Tibial artery (tissue), 4 donors: ENCODE results near the gene SUV39H2.

Source experiments
- DNase-seq, 2 donors: peaks; one replicate each; pipeline ENCODE4 v3.0.0-alpha.2; 2019
- H3K27ac ChIP-seq, 2 donors: fragments of 200-600 bp; sonication (generic) in 1 of 2; 1 replicate in 1 of 2; 2 replicates in 1 of 2; pipeline ENCODE4 v1.5.1; 2018 to 2019; ENCODE audit warnings: mild to moderate bottlenecking in 1 of 2
- H3K27me3 ChIP-seq, 2 donors: fragments of 200-600 bp; sonication (generic) in 1 of 2; one replicate each; pipeline versions ENCODE4 v1.5.1 to v1.6.0; 2016 to 2019
- H3K36me3 ChIP-seq, 3 donors: fragments of 200-600 bp; sonication (generic) in 2 of 3; one replicate each; pipeline ENCODE4 v1.5.1; 2016 to 2019; ENCODE audit warnings: mild to moderate bottlenecking in 2 of 3
- H3K4me1 ChIP-seq, 4 donors: fragments of 200-600 bp; sonication (generic) in 2 of 4; 1 replicate in 3 of 4; 2 replicates in 1 of 4; pipeline ENCODE4 v1.5.1; 2016 to 2019
- H3K4me3 ChIP-seq, 2 donors: fragments of 200-600 bp; sonication (generic) in 1 of 2; 1 replicate in 1 of 2; 2 replicates in 1 of 2; pipeline ENCODE4 v1.5.1; 2018 to 2019; ENCODE audit warnings: mild to moderate bottlenecking in 2 of 2
- H3K9me3 ChIP-seq, 3 donors: fragments of 200-600 bp; sonication (generic) in 1 of 3; one replicate each; pipeline ENCODE4 v1.5.1; 2016 to 2019
- intact Hi-C: fragments of 100-400 bp; cut with DNase I; formaldehyde crosslinking; loops from one replicate; pipeline ENCODE4 v1.15.0; 2023; ENCODE audit warnings: low total_unique reads
- TF ChIP-seq, protein P1 (sequence below), 2 experiments: fragments of 200-600 bp in 1 of 2; fragments of 450-650 bp in 1 of 2; IDR thresholded peaks; one replicate each; pipeline ENCODE4 v1.5.1; 2017 to 2019; ENCODE audit warnings: antibody characterized with exemption in 2 of 2, mild to moderate bottlenecking in 1 of 2, moderate library complexity in 1 of 2

The SUV39H2 gene, protein sequence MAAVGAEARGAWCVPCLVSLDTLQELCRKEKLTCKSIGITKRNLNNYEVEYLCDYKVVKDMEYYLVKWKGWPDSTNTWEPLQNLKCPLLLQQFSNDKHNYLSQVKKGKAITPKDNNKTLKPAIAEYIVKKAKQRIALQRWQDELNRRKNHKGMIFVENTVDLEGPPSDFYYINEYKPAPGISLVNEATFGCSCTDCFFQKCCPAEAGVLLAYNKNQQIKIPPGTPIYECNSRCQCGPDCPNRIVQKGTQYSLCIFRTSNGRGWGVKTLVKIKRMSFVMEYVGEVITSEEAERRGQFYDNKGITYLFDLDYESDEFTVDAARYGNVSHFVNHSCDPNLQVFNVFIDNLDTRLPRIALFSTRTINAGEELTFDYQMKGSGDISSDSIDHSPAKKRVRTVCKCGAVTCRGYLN

DNA sequence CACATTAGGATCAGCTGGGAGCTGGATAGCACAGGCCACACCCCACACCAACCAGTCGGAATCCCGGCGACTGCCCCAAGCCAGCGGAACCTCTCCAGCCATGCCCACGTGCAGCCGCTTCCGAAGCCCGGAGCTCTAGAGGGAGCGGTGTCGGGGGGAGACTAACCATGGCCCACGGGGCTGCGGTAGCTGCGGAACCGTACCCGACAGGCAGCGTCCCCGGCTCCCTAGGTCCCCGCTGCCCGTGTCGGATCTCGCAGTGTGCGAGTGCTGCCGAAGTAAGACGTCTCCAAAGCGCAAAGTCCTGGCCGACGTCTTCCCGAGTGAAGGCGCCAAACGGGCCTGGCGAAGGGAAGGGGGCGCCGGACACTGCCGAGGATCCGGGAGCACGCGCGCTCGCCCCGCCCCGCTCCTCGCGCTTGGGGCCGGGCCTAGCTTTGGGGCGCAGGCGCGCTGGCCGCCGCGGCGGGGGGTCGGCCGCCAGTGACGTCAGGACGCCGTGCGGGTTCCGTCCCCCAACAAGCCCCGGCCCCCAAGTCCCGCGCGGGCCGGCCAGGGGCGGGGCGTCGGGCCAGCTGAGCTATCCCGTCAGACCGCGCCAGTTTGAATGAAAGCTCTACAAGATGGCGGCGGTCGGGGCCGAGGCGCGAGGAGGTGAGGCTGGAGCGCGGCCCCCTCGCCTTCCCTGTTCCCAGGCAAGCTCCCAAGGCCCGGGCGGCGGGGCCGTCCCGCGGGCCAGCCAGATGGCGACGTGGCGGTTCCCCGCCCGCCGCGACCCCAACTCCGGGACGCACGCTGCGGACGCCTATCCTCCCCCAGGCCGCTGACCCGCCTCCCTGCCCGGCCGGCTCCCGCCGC is at the start of gene SUV39H2:
SUV39H2 (plus strand) TSS at position 601 of the 858 bp plus-strand sequence; CDS start at position 624, 23 bp downstream.
- Histone ChIP-seq H3K9me3 (no peaks in the 10 kb centered on the region), H3K27ac (peak within 1 kb of the TSS; percentile 92 to 94), H3K4me1 (peaks cover 0 to 25% (median 12%) of the 10 kb centered on the region in 4 donors), H3K4me3 (peak within 1 kb of the TSS; percentile 97 to 99), H3K27me3 (no peaks in the 10 kb centered on the region), H3K36me3 (no peaks in the 10 kb centered on the region)
- peak; percentile 94 to 97 for DNase-seq
- TF ChIP-seq, protein P1, sequence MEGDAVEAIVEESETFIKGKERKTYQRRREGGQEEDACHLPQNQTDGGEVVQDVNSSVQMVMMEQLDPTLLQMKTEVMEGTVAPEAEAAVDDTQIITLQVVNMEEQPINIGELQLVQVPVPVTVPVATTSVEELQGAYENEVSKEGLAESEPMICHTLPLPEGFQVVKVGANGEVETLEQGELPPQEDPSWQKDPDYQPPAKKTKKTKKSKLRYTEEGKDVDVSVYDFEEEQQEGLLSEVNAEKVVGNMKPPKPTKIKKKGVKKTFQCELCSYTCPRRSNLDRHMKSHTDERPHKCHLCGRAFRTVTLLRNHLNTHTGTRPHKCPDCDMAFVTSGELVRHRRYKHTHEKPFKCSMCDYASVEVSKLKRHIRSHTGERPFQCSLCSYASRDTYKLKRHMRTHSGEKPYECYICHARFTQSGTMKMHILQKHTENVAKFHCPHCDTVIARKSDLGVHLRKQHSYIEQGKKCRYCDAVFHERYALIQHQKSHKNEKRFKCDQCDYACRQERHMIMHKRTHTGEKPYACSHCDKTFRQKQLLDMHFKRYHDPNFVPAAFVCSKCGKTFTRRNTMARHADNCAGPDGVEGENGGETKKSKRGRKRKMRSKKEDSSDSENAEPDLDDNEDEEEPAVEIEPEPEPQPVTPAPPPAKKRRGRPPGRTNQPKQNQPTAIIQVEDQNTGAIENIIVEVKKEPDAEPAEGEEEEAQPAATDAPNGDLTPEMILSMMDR (IDR thresholded peaks at IDR 0.05), result no peak
- intact Hi-C loops, result loop anchor here (5.0 kb wide), 1 partner anchor 41 kb away; the partner anchor contains the start of genes CDNF, HSPA14 and MSANTD7

DNA sequence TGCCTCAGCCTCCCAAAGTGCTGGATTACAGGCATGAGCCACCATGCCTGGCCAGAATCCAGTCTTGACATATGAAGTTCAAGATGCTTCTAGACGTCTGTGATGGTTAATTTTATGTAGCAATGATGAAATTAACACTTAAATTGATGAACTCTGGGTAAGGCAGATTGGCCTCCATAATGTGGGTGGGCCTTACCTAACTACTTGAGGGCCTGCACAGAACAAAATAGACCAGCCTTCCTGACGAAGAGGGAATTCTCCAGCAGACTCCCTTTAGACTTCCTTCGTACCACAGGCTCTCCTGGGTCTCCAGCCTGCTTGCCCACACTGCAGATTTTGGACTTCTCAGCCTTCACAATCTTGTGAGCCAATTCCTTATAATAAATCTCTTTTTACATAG is 45.6 kb upstream of the SUV39H2 start:
- DNase-seq, result no peak
- TF ChIP-seq, protein P1 (IDR thresholded peaks at IDR 0.05), result no peak
- H3K27ac ChIP-seq, result no peak overlapping the region
- H3K9me3 ChIP-seq, result no peaks in the 10 kb centered on the region
- intact Hi-C loops, result no loop called here
- peaks cover 0 to 6% (median 0%) of the 10 kb centered on the region in 3 donors for H3K36me3 ChIP-seq
- H3K27me3 ChIP-seq, result no peaks in the 10 kb centered on the region
- no peak overlapping the region for H3K4me3 ChIP-seq
- peaks cover 0 to 11% (median 10%) of the 10 kb centered on the region in 4 donors for H3K4me1 ChIP-seq

DNA sequence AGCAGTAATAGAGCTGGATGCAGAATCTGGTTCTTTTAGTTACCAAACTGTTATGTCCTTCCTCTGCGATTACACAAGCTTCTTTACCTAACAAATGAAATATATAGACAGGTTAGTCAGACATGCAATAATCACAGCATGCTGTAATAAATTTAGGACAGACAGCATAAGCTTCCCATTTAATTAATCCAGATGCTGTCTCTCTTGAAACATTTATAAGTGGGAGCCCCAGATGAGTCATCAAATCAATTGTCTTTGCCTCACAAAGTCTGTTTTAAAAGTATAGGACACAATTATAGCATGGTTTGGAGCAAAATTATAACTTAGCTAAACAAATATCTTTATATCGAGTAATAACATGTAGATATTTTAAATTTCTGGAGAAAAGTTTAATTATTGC is 42.5 kb upstream of the SUV39H2 start:
- Histone ChIP-seq H3K27ac (peak overlapping the region in 1 of 2 donors; percentile 97), H3K27me3 (no peaks in the 10 kb centered on the region), H3K4me3 (no peak overlapping the region), H3K9me3 (no peaks in the 10 kb centered on the region), H3K4me1 (peaks cover 0 to 24% (median 17%) of the 10 kb centered on the region in 4 donors), H3K36me3 (peaks cover 3 to 7% (median 4%) of the 10 kb centered on the region in 3 donors)
- no peak for DNase-seq
- TF ChIP-seq, protein P1 (IDR thresholded peaks at IDR 0.05), result no peak
- intact Hi-C loops, result loop anchor here (5.0 kb wide), 1 partner anchor 41 kb away; the partner anchor contains the start of gene SUV39H2

DNA sequence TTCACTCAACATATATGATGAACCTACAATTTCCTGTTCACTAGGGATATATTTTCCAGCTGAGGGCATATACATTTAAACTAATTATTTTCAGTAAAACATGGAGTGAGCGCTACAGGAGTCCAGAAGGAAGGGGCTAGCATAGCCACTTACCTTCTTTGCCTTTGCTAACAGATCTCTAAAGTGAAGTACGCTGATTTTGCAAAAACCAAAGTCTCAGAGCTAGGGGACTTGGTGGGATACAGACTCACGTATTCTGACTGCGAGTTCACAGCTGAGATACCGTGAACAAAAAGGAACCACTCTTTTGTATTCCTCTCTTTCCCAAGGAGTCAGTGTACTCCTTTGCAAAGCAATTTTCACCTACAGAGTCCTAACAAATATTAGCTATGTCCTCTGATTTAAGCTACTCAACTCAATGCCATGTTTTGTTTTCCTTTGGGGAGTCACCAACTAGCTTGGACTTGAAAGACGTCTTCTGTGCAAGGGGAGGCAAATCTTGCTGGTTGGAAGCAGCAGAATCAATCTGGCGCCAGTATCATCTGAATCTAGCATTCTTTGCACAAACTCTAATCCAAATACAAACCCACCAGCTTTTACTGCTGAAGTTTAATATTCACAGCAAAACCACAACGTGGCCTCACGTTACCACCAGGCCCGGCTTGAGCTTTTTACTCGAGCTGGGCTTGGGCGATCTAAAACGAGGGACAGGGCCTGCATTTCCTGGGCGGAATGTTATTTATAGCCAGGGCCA is 41.5 kb upstream of the SUV39H2 start:
- peaks cover 13 to 17% (median 14%) of the 10 kb centered on the region in 3 donors for H3K36me3 ChIP-seq
- intact Hi-C loops, result loop anchor here (5.0 kb wide), 1 partner anchor 40 kb away; the partner anchor contains the start of gene SUV39H2

More for the DNA sequence above, 41.5 kb upstream of the SUV39H2 start:
- Histone ChIP-seq H3K27me3 (no peaks in the 10 kb centered on the region), H3K27ac (peak overlapping the region; percentile 89 to 97), H3K9me3 (no peaks in the 10 kb centered on the region), H3K4me1 (peaks cover 0 to 24% (median 17%) of the 10 kb centered on the region in 4 donors), H3K4me3 (peak overlapping the region; percentile 92 to 94)
- no peak for DNase-seq
- TF ChIP-seq, protein P1 (IDR thresholded peaks at IDR 0.05), result no peak
